Fibroblast of lung (primary cell): ENCODE results near the gene TMEM62.

Experiments used
- EZH2 ChIP-seq: IDR thresholded peaks from 2 replicates; pipeline ENCODE4 v1.5.1; 2012; ENCODE audit warnings: low read length, control low read depth, mild to moderate bottlenecking; ENCODE audit errors: missing control alignments
- TF ChIP-seq, protein P1 (sequence below), 2 donors: IDR thresholded peaks in 1 of 2; conservative IDR thresholded peaks in 1 of 2; 1 replicate in 1 of 2; 2 replicates in 1 of 2; pipeline ENCODE4 v1.5.1; 2011 to 2012; ENCODE audit warnings: low read length in 2 of 2, control low read depth in 1 of 2, inconsistent platforms in 1 of 2, low read depth in 1 of 2, mild to moderate bottlenecking in 1 of 2

DNA sequence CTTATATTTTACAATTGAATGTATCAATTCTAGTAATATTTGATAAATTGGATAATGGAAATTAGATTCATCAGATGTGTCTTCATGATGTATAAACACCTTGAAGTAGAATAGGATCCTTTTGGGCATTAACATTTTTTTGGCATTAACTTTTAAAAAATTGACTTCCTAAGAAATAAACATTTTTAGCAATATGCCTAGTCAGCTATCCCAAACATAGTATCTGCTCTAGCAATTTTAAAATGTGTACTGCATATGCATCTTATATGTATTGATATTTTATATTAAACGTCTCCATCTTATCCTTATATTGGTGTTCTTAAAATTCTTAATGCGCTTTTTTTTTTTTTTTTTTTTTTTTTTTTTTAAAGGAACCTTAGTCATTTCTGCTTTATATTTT, 60.3 kb downstream of the TMEM62 start:
- TF ChIP-seq, protein P1, sequence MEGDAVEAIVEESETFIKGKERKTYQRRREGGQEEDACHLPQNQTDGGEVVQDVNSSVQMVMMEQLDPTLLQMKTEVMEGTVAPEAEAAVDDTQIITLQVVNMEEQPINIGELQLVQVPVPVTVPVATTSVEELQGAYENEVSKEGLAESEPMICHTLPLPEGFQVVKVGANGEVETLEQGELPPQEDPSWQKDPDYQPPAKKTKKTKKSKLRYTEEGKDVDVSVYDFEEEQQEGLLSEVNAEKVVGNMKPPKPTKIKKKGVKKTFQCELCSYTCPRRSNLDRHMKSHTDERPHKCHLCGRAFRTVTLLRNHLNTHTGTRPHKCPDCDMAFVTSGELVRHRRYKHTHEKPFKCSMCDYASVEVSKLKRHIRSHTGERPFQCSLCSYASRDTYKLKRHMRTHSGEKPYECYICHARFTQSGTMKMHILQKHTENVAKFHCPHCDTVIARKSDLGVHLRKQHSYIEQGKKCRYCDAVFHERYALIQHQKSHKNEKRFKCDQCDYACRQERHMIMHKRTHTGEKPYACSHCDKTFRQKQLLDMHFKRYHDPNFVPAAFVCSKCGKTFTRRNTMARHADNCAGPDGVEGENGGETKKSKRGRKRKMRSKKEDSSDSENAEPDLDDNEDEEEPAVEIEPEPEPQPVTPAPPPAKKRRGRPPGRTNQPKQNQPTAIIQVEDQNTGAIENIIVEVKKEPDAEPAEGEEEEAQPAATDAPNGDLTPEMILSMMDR (conservative IDR thresholded peaks at IDR 0.05 in 1 of 2, IDR thresholded peaks at IDR 0.05 in 1 of 2; ENCODE audit: low read depth in 1 of 2, low read length in 2 of 2), result no peak
- TF ChIP-seq EZH2, result no peak
